GM04504 (cell line): ENCODE measurements around the gene TMEM47.

ENCODE experiments used
- DNase-seq: peaks from one replicate; pipeline ENCODE4 v3.0.0-alpha.2; 2012; ENCODE audit warnings: low read depth

Gene TMEM47

GRCh38 chrX:34656842-34657725, at the start of gene TMEM47:
TMEM47 (minus strand) TSS chrX:34657285; CDS start chrX:34657029, 256 bp downstream.
- DNase-seq: peak; percentile 58

DNA sequence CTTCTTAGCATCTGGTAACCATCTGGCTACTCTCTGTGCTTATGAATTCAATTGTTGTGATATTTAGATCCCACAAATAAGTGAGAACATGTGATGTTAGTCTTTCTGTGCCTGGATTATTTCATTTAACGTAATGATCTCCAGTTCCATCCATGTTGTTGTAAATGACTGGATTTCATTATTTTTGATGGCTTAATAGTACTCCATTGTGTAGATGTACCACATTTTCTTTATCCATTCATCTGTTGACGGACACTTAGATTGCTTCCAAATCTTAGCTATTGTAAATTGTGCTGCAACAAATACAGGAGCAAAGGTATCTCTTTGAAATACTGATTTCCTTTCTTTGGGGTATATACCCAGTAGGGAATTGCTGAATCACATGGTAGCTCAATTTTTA, 30.0 kb upstream of the TMEM47 start:
- no peak for DNase-seq

GRCh38 chrX:34659575-34659974, 2.5 kb upstream of the TMEM47 start:
- no peak for DNase-seq

DNA sequence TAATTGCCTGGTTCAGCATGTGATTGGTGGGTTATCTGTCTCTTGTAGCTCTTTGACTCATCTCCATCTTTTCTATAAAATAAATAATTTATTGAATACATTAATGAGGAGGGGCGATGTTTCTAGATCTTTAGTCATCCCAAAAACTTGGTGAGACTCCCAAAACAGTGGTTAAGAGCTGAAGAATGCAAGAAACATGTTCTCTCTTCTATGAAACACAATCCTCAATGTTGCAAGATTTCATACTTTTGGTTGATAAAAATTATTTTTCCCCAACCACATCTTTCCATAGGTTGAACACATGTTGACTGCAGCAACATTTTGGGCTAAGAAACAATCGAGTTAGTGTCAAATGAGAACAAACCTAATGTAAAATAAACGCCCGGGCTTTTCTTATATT, 1.2 kb upstream of the TMEM47 start:
- no peak for DNase-seq

GRCh38 chrX:34657726-34658070, 613 bp upstream of the TMEM47 start:
- no peak for DNase-seq

DNA sequence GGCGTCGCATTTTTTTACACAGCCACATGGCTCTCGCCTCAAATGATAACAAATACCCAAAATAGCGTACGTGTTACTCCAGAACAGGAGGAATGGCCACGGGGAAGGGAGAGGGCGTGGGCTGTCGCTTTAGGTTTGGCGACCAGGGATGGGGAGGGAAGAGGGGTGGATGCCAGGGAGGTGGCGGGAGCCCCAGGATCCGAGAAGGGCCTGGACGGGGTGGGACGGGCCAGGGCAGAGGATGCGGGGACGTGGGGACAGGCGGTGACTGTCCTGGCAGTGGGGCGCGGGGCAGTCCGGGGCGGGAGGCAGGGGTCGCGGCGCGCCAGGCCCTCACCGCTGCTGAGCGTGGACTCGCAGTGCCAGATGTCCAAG, 631 bp downstream of the TMEM47 start:
- DNase-seq: no peak

- no peak for DNase-seq
Observed at GRCh38 chrX:34655501-34656455, 1.3 kb downstream of the TMEM47 start.

DNA sequence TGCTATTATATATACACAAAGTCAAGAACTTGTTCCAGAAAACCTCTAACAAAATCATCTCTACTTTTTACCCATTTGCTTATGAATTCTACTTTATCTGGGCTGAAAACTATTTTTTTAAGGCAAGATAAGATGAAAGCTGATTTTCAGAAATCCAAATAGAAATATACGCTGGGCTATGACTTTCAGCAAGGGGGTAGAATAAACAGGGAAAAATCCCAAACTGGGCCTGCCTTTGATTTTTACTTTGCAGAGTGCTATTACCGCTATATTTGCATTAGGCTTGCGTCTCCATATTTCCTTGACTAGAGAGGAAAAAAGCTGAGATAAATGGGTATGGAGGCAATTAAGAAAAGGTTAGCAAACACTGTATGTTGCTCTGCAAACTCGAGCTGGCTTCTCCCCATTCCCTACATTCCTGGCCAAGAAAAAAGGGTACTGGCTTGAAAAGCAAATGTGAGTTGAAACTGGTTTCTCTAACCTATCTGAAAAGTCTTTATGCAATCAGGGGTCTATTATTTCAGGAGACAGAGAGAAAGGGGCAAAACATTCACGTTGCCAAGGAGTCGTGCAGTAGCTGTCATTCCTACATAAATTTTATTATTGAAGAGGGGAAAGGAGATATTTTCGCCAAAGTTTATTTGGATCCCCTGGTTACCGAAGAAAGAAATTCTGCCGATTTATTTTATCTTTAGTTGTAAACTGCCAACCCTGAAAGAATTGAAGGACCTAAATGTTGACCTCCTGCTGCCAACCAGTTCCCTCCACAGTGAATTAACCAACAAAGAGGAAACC, 2.2 kb downstream of the TMEM47 start:
- DNase-seq: no peak

GRCh38 chrX:34653811-34654210, 3.3 kb downstream of the TMEM47 start:
- no peak for DNase-seq

- no peak for DNase-seq
Observed at GRCh38 chrX:34642849-34643248, 14.2 kb downstream of the TMEM47 start.

GRCh38 chrX:34638116-34638515, 19.0 kb downstream of the TMEM47 start:
- DNase-seq: no peak

GRCh38 chrX:34634349-34634748, 22.7 kb downstream of the TMEM47 start:
- no peak for DNase-seq

DNA sequence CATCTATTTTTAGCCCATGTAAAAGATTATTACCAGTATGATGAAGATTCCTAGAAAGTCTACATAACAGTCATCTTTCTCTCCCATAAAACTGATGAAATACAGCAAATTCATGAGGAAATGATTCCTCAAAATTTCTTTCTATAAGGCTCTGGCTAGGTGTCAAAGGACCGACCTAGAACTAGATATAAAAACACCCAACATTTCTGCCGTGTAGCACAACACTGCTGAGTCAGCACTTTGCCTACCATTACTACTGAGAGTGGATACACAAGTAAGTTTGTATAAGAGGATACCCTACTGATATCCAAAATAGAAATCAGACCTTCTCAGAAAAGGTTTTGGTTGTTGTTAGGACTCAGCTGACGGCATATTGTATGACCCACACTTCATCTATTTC, 24.7 kb downstream of the TMEM47 start:
- no peak for DNase-seq

DNA sequence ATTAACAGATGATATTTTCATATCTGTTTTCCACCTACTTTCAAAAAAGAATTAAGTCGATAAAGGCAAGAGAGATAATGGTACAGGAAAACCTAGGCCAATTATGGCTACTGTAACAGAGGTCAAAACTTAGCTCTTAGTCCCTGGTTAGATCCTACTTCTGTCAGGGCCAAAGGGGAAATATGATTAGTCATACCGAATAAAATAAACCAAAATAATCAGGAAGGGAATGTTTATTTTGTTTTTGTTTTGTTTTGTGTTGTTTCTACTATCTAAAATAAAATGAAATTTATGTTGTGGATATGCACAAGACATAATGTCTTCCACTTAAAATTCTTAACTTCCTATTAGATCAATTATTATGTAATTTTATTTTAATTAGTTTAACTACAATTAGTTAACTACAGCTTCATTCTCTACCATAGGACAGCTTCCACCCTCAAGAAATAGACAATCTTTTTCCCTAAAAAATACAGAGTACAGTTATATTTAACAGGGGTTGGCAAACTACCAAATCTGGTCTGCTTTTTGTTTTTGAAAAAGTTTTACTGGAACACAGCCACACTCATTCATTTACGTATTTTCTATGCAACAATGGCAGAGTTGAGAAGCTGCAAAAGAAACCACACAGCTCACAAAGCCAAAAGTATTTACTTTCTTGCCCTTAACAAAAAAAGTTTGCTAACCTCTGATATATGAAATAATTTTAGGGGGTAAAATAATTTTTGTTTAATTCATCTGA, 25.4 kb downstream of the TMEM47 start:
- no peak for DNase-seq

GRCh38 chrX:34629572-34629971, 27.5 kb downstream of the TMEM47 start:
- DNase-seq: peak; percentile 54

- no peak for DNase-seq
Observed at GRCh38 chrX:34624416-34624815, 32.7 kb downstream of the TMEM47 start.

DNA sequence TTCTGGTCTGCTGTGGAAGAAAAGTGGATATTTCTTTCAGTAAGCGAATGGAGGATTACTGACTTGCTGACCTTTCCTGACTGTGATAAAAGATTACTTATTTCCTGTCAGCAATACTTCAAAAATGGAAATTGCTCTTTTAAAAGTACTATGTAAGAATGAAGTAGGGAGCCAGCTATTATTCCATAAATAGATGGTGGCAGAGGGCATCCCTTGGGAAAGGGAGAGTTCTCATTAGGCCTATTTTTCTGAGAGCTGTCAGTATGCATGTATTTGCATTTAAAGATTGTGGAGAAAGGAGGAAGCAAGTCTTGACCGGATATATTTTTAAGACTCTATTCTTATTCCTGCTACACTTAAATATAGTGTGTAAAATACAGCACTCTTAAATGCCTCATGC, 37.2 kb downstream of the TMEM47 start:
- DNase-seq: no peak

- no peak for DNase-seq
Observed at GRCh38 chrX:34612036-34612435, 45.0 kb downstream of the TMEM47 start.

GRCh38 chrX:34598362-34598761, 58.7 kb downstream of the TMEM47 start:
- no peak for DNase-seq

DNA sequence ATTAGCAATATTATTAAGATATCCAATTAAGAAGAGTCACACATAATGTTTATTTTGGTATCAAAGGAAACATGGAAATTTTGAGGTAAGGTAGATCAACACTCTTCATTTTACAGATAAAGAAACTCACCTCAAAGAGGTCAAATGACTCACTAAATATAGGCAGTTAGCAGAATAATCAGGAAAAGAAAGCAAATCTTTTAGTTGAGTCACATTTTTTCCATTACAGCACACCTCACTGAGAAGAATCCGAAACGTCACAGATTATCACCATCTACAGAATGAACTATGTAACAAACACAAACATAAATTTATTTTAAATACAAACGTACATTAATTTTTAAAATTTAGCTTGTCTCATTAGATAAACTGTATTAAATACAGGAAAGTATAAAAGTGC, 70.1 kb downstream of the TMEM47 start:
- DNase-seq: no peak

- no peak for DNase-seq
Observed at GRCh38 chrX:34586346-34586911, 70.7 kb downstream of the TMEM47 start.
